ENCODE results near the gene KDM2B.

GRCh38 chr12:121581686-121582429 lies 1.0 kb upstream of the KDM2B start:
- TF ChIP-seq CTCF (IDR thresholded peaks at IDR 0.05) (no peak), ZFX (IDR thresholded peaks at IDR 0.05; ENCODE audit: borderline replicate concordance) (no peak)

Data from 22Rv1 (cell line).